ENCODE data around the gene RCBTB1.
A peak's percentile ranks its signal among the peaks of the same experiment; 100 is the strongest.
"Not testable (repeated sequence)": the region's sequence is repeated elsewhere in the genome, so short reads cannot be mapped to it uniquely, and the experiment has no call there.

The RCBTB1 gene

DNA sequence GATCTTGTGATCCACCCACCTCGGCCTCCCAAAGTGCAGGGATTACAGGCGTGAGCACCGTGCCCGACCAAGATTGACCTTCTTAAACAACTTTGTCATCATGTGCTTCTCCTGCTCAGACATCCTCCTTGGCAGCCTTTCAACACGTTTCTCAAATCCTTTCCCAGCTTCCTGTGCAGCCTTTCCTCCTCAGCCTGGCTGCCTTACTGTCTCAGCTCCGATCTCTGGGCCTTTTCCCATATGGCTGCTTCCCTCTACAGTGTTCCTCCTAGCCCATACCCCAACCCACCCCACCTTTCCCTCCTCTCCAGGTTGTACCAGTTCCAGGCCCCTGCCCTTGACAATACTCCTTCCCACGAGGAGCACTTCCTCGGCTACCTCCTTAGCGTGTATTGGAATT is 82.4 kb downstream of the RCBTB1 start:
- no peak for DNase-seq

DNA sequence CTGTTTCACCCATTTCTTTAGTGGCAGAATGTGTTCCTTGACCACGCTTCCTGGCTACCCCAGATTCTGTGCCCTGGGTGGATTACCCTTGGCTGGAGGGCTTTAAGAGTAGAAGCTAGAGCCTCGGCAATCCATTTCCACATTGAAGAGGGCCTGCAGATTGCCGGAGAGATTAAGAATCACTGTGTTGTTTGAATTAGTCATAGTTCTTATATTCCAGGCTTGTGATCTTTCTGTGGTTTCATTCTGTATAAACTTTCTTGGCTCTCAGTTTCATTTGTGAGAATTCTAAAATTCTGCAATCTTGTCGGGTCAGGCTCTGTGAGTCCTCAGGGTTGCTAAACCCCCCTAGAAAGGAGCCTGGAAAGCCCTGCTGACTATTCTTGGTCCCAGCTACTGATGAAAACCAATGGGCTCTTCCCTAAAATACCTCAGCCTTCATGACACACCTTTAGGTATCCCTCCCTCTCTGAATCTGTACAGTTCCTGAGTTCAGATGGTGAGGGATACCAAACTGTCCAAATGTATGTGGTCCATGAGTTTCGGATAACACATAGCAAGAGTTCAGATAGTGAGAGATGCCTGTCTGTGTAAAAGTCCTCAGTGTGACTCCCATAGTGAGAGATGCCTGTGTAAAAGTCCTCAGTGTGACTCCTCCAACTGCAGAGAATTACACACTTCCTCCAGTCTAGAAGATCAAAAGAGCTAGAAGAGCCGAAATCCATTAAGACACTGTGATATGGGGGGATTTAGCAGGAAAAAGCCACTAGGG is 85.3 kb downstream of the RCBTB1 start:
- no peak for DNase-seq

DNA sequence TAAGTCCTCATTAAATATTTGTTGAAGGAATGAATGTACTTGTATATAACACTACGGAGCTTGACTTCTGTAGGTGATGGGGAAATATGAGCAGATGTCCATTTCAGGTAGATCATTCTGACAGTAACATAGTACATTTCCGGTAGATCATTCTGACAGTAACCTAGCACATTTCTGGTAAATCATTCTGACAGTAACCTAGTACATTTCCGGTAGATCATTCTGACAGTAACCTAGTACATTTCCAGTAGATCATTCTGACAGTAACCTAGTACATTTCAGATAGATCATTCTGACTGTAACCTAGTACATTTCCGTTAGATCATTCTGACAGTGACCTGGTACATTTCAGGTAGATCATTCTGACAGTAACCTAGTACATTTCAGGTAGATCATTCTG is 87.2 kb downstream of the RCBTB1 start:
- DNase-seq, result no peak

DNA sequence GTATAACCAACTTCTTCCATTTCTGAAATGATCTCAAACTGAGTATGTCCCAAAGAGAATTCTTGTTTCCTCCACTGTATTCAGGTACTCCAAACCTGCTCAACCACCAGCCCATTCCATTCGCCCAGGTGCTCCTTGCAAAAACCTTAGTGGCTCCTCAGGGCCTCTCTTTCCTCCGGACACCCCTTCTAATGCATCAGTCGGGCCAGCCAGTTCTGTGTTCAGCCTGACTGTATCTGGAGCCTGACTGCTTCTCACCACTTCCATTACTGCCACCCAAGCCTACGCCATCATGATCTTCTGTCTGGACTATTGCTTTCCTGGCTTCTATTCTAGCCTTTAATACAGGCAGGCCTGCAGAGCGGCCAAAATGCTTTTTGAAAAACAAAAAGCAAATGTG is 88.1 kb downstream of the RCBTB1 start:
- no peak for DNase-seq

DNA sequence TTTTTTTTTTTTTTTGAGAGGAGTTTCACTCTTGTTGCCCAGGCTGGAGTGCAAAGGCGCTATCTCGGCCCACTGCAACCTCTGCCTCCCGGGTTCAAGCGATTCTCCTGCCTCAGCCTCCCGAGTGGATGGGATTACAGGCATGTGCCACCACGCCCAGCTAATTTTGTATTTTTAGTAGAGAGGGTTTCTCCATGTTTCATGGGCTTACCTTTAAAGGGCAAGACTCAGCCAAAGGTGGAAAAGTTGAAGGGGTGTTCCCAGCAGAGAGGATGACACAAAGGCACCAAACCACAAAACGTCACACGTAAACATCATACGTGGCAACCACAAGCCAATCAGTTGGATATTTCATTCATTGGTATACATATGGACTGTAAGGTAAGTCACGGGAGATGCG is 88.5 kb downstream of the RCBTB1 start:
- DNase-seq, result not testable (repeated sequence)

DNA sequence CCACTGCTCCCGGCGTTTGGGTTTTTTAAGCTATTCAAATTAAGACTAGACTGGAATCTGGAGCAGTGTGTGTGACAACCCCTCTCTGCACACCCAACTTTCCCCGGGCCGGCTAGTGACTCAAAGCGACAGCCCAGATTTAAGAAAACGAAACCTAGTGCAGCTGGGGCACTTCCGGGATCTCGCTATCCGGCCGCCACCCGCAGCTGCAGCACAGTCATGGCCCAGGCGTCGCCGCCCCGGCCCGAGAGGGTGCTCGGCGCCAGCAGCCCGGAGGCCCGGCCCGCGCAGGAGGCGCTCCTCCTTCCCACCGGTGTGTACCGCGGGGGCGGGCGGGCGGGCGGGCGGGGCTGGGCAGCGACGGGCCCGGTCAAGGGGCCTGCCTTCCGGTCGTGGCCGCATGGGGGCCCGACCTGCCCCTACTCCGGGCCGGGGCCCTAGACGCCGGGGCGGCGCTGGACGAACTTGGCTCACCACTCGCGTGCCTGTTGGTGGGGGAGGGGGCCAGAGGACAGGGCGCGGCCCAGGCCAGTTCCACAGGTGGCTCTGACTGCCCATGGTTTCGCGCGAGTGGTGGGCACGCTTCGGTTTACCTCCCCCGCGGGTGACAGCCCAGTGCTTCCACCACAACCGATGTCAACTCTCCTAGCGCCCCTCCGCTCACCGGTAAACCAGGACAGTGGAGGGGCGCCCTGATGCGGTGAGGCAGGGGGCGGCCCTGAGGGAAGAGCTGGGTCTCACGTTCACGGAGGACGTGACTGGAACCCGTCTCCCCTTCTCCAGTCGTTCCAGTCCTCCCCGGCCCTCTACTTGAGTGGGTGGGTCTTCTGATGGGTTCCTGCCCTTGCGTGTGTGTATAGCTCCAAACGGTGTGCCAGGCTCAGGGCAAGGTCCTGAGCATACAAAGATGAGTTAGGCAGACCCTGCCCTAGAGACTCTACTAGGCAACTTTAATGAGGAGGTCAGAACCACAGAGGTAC is 89.3 kb downstream of the RCBTB1 start, which contains the start of gene PHF11:
Gene PHF11, plus strand, starts transcription at position 171 of the 980 bp plus-strand sequence. Its CDS starts 49 bp downstream, at position 220.
- peak; percentile 85 to 89 for DNase-seq

- DNase-seq, result peak in 1 of 2 donors; percentile 6
Observed at GRCh38 chr13:49494645-49495044, 90.7 kb downstream of the RCBTB1 start.

GRCh38 chr13:49488563-49488962 is 96.8 kb downstream of the RCBTB1 start:
- no peak for DNase-seq

Measured in bone marrow (tissue), 2 donors.